GM21447 (cell line): ENCODE results near the gene NOCT.
A peak's percentile ranks its signal among the peaks of the same experiment; 100 is the strongest.
"Not testable (repeated sequence)": the region's sequence is repeated elsewhere in the genome, so short reads cannot be mapped to it uniquely, and the experiment has no call there.

Experiments used
- ATAC-seq: cut with Tn5 transposase; IDR thresholded peaks from one replicate; pipeline ENCODE4 v1.9.1; 2021; ENCODE audit not compliant: unreplicated experiment

The NOCT gene

DNA sequence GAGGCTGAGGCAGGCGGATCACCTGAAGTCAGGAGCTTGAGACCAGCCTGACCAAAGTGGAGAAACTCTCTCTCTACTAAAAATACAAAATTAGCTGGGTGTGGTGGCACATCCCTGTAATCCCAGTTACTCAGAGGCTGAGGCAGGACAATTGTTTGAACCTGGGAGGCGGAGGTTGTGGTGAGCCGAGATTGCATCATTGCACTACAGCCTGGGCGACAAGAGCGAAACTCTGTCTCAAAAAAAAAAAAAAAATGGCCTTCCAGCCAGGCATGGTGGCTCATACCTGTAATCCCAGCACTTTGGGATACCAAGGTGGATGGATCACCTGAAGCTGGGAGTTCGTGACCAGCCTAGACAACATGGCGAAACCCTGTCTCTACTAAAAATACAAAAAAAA is 7.3 kb upstream of the NOCT start:
- ATAC-seq = not testable (repeated sequence)

DNA sequence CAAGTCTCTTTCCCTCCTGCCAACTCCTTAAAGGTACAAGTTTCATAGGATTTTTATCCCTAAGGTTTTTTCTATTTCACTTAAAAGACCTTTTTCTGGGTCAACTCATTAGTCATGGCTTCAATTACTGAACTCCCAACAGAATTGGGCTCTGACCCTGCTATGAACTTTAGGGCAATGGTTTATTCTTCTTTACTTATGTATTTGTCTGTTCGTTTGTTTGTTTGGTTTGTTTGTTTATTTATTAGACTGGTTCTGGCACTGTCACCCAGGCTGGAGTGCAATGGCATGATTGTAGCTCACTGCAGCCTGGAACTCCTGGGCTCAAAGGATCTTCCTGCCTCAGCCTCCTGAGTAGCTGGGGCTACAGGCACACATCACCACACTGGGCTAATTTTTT is 5.9 kb upstream of the NOCT start:
- no peak for ATAC-seq

DNA sequence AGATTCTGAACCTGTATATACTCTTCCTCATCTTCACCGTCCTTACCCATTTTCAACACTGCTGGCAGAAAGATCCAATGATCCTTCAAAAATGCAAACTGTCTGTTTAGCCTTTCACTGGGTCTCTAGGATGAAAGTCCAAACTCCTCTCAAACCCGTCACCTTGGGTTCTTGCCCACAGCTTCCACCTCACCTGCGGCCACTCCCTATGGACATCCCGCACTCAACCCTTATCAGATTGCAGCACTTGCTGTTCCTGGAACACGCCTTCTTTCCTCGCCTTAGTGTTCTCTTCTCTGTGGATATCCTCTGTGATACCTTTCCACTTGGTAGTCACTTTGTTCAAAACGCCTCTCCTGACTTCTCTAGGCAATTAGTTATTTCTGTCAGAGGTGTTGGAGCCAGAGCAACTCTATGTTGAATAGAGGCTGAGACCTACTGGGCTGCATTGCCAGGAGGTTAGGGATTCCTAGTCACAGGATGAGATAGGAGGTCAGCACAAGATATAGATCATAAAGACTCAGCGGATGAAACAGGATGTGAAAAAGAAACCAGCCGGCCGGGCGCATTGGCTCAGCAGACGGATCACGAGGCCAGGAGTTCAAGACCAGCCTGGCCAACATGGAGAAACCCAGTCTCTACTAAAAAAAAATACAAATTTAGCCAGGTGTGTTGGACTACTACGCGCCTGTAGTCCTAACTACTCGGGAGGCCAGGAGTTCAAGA is 4.2 kb upstream of the NOCT start:
- ATAC-seq = no peak

DNA sequence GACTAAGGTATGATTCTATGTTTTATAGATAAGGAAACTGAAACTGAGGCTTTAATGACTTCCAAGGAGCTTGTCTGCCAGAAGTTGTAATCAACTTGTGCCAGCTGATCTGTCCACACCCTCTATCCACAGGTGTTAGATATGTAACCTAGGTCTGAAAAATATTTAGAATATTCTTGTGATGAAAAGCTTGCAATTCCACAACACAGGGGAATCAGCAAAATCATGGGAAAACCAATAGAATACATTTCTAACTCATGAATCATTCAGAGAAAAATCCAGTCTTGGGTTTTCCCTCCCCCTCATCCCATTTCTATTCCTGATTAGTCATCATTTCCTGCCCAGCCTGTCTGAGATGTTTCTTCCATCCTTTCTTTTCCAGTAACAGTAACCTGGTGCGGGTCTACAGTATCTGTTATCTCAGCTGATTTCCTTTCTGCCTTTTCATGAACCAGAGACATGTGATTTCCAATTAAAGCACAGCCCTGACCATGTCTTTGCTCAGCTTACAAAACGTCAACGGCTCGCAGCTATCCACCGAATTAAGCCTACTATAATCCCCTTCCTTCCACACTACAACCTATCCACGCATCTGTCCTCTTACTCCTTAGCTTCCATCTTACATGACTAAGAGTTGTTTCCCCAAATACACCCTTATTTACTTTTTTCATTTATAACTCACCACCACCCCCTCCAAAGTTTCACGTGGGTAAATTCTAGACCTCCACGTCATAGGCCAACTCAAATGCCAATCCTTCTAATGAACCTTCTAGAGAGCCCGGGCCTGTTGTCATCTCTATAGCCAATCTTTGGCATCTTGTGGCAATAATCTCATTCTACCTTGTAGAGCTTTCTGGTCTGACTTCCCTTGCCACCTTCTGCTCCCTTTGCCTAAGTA is 961 bp upstream of the NOCT start:
- peak; percentile 8 for ATAC-seq

DNA sequence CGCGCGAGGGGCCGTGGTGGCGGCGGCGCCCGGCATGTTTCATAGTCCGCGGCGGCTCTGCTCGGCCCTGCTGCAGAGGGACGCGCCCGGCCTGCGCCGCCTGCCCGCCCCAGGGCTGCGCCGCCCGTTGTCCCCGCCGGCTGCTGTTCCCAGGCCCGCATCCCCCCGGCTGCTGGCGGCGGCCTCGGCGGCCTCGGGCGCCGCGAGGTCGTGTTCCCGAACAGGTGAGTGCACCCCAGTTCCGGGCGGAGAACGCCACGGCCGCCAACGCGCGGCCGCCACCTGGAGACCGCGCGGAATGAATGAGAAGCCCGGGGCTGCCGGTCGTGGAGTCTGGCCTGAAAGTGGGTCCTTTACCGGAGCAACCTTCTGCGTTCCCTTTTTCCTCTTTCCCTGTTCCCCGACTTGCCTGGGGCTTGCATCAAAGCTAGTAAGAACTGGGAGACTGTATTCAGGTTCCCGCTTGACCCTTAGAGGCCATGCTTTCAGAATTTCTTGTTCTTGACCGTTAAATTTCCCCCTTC is 429 bp downstream of the NOCT start:
- ATAC-seq = peak; percentile 32

DNA sequence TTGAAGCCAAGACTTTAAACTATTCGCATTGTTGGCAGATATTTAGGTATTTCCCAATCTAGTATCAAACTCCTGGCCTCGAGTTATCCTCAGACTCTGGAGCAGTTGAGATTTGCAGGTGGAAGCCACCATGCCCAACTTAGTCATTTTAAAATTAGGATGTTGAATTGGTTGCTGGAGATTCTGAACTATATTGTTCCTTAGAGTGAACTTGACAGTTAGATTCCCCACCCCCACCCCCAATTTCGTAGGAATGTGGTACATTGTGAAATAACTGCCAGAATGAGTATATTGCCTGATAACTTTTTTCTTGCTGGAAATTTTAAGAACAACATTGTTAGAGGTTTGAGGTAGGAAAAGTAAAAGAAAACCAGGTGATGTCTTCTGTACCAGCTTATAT is 2.3 kb downstream of the NOCT start:
- no peak for ATAC-seq

DNA sequence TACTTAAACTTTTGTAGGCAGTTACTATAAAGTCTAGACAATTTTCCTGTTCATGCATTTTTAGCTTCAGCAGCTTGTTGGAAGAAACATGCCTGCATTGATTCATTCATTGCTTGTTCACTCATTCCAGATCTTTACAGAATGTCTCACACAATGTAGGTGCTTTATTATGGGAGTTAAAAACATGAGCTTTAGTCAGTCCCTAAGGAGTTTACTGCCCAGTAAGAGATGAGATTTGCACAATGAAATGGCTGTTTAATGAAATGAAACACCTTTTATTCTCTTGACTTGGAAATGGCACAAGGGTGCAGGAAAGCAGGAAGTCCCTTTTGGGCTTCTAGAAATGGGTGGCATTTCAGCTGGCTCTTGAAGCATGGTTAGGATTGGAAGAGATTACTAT is 2.9 kb downstream of the NOCT start:
- ATAC-seq = no peak

DNA sequence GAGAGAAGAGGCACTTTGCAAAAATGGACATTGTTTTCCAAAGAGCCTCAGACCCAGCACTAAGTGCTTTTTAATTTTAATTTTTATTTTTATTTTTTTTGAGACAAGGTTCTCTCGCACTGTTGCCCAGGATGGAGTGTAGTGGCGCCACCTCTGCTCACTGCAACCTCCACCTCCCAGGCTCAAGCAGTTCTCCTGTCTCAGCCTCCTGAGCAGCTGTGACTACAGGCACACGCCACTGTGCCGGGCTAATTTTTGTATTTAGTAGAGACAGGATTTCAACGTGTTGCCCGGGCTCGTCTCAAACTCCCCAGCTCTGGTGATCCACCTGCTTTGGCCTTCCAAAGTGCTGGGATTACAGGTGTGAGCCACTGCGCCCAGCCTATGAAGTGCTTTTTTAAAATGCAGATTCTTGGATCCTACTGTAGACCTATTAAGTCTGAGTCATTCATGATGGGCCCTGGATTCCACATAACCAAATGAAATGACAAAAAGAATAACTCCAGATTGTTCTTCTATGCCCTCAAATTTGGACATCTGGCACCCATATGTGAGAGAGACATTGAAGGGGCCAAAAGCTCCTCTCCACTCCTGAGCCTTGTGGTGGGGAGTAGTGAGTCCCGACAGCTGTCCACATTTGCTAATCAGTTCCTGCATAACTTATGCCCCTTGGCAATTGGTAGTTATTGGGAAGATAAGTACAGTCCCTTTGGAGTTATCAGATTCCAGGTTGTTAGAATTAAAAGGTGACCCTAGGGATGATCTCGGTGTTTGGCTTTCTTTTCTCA is 3.6 kb downstream of the NOCT start:
- ATAC-seq = no peak

DNA sequence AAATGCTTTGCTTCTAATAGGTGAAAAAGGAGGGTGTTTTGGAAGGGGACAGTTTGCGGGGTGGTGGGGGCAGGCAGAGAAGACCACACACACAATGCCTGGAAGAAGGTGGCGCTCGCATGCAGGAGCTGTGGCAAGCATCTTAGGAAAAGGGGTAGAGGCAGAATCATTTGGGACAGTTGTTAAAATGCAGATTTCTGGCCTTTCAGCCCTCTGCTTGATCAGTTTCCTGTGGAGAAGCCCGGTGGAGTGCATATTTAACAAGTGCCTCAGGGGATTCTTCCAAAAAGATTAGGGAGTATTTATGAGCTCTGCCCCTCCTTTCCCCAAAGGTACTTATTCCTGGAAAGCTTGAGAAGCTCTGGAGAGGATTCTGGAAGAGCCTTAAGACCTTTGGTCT is 4.8 kb downstream of the NOCT start:
- no peak for ATAC-seq

DNA sequence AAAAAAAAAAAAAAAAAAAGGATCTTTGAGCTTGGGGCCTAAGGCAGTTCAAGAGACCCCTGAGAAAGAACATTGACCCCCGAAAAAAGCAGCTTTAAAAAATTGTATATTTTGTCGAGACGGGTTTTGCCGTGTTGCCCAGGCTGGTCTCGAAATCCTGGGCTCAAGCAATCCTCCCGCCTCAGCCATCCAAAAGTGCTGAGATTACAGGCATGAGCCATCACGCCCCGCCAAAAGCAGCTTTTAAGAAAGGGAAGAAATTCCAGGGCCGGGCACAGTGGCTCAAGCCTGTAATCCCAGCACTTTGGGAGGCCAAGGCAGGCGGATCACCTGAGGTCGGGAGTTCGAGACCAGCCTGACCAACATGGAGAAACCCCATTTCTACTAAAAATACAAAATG is 5.5 kb downstream of the NOCT start:
- ATAC-seq = not testable (repeated sequence)

DNA sequence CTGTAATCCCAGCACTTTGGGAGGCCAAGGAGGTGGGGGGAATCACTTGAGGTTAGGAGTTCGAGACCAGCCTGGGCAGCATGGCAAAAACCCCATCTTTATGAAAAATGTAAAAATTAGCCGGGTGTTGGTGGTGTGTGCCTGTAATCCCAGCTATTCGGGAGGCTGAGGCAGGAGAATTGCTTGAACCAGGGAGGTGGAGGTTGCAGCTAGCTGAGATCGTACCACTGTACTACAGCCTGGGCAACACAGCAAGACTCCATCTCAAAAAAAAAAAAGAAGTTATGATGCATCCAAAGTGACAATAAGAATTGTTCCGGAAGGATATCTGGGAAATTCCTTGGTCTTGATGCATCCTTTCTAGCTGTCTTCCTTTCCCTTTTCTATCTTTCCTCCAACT is 7.3 kb downstream of the NOCT start:
- no peak for ATAC-seq

DNA sequence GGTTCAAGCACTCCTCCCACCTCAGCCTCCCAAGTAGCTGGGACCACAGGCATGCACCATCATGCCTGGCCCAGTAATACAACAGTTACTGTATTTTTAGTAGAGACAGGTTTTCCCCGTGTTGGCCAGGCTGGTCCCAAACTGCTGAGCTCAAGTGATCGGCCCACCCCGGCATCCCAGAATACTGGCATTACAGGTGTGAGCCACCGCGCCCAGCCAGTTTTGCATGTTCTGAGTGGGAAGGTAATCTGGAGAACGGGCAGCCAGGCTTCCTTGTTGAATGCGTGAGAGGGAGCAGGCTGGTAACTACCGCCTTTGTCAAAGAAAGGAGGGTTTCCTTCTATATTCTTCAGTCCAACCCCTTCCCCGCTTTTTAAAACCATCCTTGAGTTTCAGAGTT is 9.1 kb downstream of the NOCT start:
- no peak for ATAC-seq

DNA sequence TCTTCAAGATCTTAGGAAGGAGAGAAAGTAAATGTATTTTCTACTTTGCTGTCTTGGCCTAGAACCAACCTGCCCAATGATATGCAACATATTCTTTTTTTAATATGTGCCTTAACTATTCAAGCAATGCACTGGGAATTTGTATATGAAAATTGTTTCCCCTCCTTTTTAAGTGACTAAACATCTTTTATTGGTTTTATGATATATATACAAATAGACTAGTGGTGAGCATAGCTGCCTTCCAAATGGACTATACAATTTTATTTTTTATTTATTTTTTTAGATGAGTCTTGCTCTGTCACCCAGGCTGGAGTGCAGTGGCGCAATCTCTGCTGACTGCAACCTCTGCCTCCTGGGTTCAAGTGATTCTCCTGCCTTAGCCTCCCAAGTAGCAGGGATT is 10.3 kb downstream of the NOCT start:
- ATAC-seq = no peak

DNA sequence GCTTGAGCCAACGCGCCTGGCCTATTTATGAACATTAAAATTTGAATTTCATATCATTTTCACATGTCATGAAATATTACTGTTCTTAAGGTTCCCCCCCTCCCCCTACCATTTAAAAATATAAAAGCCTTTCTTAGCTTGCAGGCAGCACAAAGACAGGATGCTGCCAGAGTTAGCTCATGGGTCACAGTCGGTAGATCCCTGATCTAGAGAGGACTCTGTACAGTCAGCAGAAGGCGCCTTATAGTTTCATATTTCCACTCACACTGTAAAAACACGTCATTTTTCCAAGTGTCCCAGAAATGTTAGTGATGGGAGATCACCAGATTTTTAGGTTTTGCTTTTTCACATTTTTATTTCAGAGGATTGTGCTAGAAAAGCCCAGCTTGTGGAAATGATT is 12.2 kb downstream of the NOCT start:
- no peak for ATAC-seq

DNA sequence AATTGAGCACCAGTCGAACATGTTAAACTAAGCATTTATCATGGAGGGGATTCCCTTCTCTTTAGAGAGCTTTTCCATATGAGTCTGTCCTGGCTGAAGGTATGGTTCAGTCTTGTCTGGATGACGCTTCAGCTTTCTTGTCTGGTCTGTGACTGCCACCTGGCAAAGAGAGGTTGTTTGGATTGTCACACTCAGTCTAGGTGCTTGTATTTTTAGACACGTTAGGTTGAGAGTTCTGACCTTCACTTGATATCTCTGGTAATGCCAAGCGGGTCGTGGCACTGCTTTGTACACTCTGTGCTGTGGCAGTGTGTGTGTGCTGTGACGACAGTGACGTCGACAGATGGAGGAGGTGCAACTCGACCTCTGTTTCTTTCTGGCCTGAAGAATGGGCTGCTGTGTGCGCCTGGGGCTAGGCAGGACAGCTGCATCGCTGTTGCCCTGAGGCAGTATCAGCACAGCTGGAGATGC is 12.6 kb downstream of the NOCT start:
- no peak for ATAC-seq

DNA sequence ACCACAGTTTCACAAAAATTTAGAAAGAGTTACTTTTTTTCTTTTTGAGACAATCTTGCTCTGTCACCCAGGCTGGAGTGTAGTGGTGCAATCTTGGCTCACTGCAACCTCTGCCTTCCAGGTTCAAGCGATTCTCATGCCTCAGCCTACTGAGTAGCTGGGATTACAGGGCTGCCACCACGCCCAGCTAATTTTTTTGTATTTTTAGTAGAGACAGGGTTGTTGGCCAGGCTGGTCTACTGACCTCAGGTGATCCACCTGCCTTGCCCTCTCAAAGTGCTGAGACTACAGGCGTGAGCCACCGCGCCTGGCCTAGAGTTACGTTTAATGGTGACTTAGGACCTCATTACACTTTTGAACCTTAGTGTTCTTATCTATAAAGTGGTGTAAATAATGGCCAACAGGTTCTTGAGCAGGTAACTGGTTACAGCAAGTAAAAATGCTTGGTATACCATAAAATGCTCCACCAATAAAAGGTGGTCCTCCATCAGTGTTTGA is 14.3 kb downstream of the NOCT start:
- ATAC-seq = not testable (repeated sequence)

DNA sequence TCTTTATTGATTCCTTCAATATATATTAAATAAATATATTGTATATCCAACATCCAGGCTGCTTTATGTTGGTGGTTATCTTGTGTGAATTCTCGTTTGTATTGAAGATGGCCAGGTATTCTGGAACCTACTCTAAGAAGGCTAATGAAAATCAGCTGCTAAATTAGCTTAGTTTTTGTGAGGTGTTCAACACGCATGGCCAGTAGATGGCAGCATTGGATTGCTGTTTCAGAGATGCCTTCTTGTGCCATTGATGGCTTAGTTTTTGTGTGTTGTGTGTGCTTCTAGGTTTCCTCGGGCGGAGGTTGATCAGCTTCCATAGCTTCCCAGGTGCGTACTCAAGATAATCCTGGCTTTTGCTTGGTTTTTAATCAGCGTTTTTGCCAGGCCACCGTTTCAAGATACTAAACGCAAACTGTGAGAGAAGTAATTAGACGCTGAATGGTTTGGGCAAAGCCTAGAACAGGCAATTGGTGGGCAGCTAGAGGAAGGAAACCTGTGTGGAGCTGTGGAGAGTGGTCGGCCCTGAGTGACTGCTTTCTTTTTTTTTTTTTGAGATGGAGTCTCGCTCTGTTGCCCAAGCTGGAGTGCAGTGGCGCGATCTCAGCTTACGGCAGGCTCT is 15.1 kb downstream of the NOCT start:
- peak; percentile 79 for ATAC-seq

DNA sequence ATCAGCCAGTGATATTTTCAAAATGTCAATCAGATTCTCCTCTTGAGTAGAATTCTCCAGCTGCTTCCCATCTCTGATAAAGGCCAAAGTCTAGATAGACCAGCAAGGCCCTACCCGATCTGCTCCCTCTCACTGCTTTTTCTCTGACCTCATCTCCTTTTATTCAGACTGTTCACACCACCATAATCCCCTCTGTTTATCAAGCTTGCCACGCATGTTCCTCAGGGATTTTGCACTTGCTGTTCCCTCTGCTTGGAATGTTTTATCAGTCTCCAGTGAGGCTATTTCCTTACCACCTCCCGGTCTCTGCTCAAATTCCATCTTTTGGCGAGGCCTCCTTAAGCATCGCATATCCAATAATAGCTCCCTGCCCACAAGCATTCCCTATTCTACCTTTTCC is 20.1 kb downstream of the NOCT start:
- ATAC-seq = no peak

DNA sequence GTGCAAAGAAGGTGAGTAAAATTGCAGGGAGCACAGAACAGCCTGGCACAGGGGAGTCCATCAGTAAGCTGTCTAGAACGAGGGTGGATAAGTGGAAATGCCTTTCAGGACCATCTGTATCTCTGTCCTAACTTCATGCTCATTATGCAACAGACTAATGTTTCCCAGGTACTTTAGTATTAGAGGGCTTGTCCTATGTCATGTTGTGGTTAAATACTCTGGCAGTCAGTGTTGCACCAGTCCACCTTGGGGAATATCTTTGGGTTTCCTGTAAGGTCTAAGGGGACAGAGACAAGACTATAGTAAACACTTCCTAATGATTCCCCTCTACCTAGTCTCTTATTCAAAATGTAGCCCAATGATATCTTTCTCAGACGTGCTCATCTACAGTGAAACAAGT is 21.3 kb downstream of the NOCT start:
- no peak for ATAC-seq

DNA sequence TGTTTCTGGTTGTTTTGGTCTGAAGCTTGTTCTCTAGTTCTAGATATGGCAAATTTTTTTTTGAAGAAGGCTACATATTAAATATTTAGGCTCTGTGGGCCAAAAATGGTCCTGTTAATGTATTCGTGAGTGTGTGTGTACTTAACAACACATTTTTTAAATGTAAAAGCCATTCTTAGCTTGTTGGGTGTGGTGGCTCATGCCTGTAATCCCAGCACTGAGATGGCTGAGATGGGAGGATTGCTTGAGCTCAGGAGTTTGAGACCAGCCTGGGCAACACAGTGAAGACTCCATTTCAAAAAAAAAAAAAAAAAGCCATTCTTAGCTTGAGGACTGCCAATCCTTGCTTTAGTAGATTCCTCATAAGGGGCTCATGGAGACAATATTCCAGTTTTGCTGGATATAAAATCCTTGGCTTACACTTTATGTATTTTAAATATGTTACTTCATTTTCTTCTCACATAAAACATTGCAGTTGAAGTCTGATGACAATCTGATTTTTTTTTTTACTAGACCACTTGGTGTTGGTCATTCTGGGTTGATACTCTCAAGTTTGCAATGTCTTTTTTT is 23.4 kb downstream of the NOCT start:
- ATAC-seq = no peak
